HepG2 (cell line): ENCODE data around the gene SP5. TPM values are rescaled to one million over a fixed set of nuclear protein-coding genes. Genes with fewer than 3 reads are reported as not detected.

Source experiments
- ATAC-seq: fragments of 200-7000 bp; cut with Tn5 transposase; 3 replicates; pipeline ENCODE4 v1.9.1; 2020; ENCODE audit warnings: mild to moderate bottlenecking, moderate library complexity
- BruUV-seq: library from RNA; stranded (reverse); fragments of 400-500 nt; replicated peaks from 2 replicates; lab custom pipeline; 2021; lab: Mats Ljungman, UMichigan
- CTCF ChIA-PET: fragments of 300-600 bp; formaldehyde crosslinking; extraction: SDS; loops from one replicate; lab custom pipeline; 2021; ENCODE audit warnings: low total read pairs, inconsistent platforms, low intra/inter-chr PET ratio; lab: Yijun Ruan, JAX
- POLR2A ChIA-PET: fragments of 350-600 bp; sonication (Branson Sonifier 250); formaldehyde crosslinking; loops from one replicate; lab custom pipeline; 2020; ENCODE audit warnings: antibody characterized with exemption, inconsistent platforms; lab: Yijun Ruan, JAX
- DNase-seq: peaks from one replicate; pipeline ENCODE4 v3.0.0-alpha.2; 2015; ENCODE audit warnings: low spot score
- FAIRE-seq: peaks from 3 replicates; lab custom pipeline; 2011; peaks lifted over from hg19 to GRCh38; lab: Jason Lieb, UNC
- H2AFZ ChIP-seq: one replicate; pipeline ENCODE4 v1.6.1; 2011; ENCODE audit warnings: low read length, inconsistent platforms
- H3K27ac ChIP-seq: fragments of 300-600 bp; 3 replicates; pipeline ENCODE4 v1.8.0; 2011; ENCODE audit warnings: mixed run types, mild to moderate bottlenecking, mixed read lengths, low read length, inconsistent platforms; ENCODE audit not compliant: insufficient read depth; ENCODE audit errors: extremely low read length
- H3K27me3 ChIP-seq, 2 experiments: fragments of 200-600 bp in 1 of 2; 2 replicates in 1 of 2; 3 replicates in 1 of 2; pipeline versions ENCODE4 v1.6.0 to v1.8.0; 2011; ENCODE audit warnings: low read length in 2 of 2, mild to moderate bottlenecking in 2 of 2, moderate library complexity in 2 of 2, inconsistent platforms in 1 of 2; ENCODE audit not compliant: insufficient read depth in 2 of 2, control insufficient read depth in 1 of 2
- H3K36me3 ChIP-seq, 2 experiments: fragments of 200-600 bp in 1 of 2; replicated peaks in 1 of 2; 2 replicates in 1 of 2; 3 replicates in 1 of 2; pipeline versions ENCODE4 v1.5.1 to v1.8.0; 2011; ENCODE audit warnings: low read length in 2 of 2, inconsistent platforms in 1 of 2; ENCODE audit not compliant: insufficient read depth in 2 of 2, control insufficient read depth in 1 of 2
- H3K4me1 ChIP-seq: 2 replicates; pipeline ENCODE4 v1.5.1; 2012; ENCODE audit warnings: low read length, inconsistent platforms; ENCODE audit not compliant: insufficient read depth
- H3K4me2 ChIP-seq: 2 replicates; pipeline ENCODE4 v1.6.0; 2011; ENCODE audit warnings: low read depth, low read length, inconsistent platforms
- H3K4me3 ChIP-seq, 3 experiments: fragments of 200-600 bp in 1 of 3; sonication (generic), shearing (Covaris generic) in 1 of 3; replicated peaks in 1 of 3; 2 replicates each; pipeline ENCODE4 v1.5.1; 2011 to 2016; ENCODE audit warnings: low read length in 3 of 3, inconsistent platforms in 2 of 3, low read depth in 2 of 3, mild to moderate bottlenecking in 2 of 3, control low read depth in 1 of 3, mixed read lengths in 1 of 3; ENCODE audit not compliant: insufficient read depth in 1 of 3
- H3K79me2 ChIP-seq: one replicate; pipeline ENCODE4 v1.6.1; 2011; ENCODE audit warnings: low read length, inconsistent platforms; ENCODE audit not compliant: insufficient read depth
- H3K9ac ChIP-seq: 2 replicates; pipeline ENCODE4 v1.6.0; 2011; ENCODE audit warnings: mild to moderate bottlenecking, low read depth, low read length, inconsistent platforms; ENCODE audit not compliant: insufficient read depth
- H3K9me3 ChIP-seq: 2 replicates; pipeline ENCODE4 v1.5.1; 2012; ENCODE audit warnings: mild to moderate bottlenecking, low read length
- H4K20me1 ChIP-seq: 2 replicates; pipeline ENCODE4 v1.6.0; 2011; ENCODE audit warnings: inconsistent platforms, mild to moderate bottlenecking, low read length, moderate library complexity; ENCODE audit not compliant: insufficient read depth
- AHR ChIP-seq: IDR thresholded peaks from 2 replicates; pipeline ENCODE4 v1.6.1; 2018; ENCODE audit warnings: missing genetic modification reagents, missing compliant biosample characterization
- ATF3 ChIP-seq: sonication (generic); formaldehyde crosslinking; IDR thresholded peaks from 2 replicates; pipeline ENCODE4 v1.4.0; 2020; ENCODE audit warnings: missing genetic modification reagents
- BCL6 ChIP-seq: IDR thresholded peaks from 2 replicates; pipeline ENCODE4 v1.6.1; 2016; ENCODE audit warnings: missing genetic modification reagents, missing compliant biosample characterization
- CEBPG ChIP-seq: IDR thresholded peaks from 2 replicates; pipeline ENCODE4 v1.6.1; 2016
- ELF3 ChIP-seq: IDR thresholded peaks from 2 replicates; pipeline ENCODE4 v1.6.1; 2016; ENCODE audit warnings: missing genetic modification reagents, missing compliant biosample characterization
- RBAK ChIP-seq: sonication (generic); formaldehyde crosslinking; IDR thresholded peaks from 2 replicates; pipeline ENCODE4 v1.5.1; 2020; ENCODE audit warnings: mild to moderate bottlenecking, missing genetic modification reagents
- SIX4 ChIP-seq: sonication (generic); formaldehyde crosslinking; IDR thresholded peaks from 2 replicates; pipeline ENCODE4 v1.4.0; 2020; ENCODE audit warnings: missing genetic modification reagents
- SOX13 ChIP-seq, 3 experiments: fragments of 450-650 bp in 1 of 3; sonication (generic) in 1 of 3; formaldehyde crosslinking in 1 of 3; IDR thresholded peaks in 2 of 3; conservative IDR thresholded peaks in 1 of 3; 2 replicates each; pipeline versions ENCODE4 v1.5.0 to v1.6.1; 2016 to 2020; ENCODE audit warnings: antibody characterized with exemption in 1 of 3, mild to moderate bottlenecking in 1 of 3, missing compliant biosample characterization in 1 of 3, missing genetic modification reagents in 1 of 3, moderate library complexity in 1 of 3
- SRSF1 ChIP-seq: fragments of 200-400 bp; formaldehyde crosslinking; optimal IDR thresholded peaks from 2 replicates; pipeline ENCODE3; 2017; ENCODE audit warnings: mild to moderate bottlenecking, low read depth, low read length, moderate library complexity
- ZEB1 ChIP-seq: IDR thresholded peaks from 2 replicates; pipeline ENCODE4 v1.6.1; 2012; ENCODE audit warnings: mild to moderate bottlenecking, low read depth, inconsistent platforms; ENCODE audit not compliant: insufficient replicate concordance
- ZNF44 ChIP-seq: sonication (generic); formaldehyde crosslinking; IDR thresholded peaks from 2 replicates; pipeline ENCODE4 v1.5.1; 2020; ENCODE audit warnings: mild to moderate bottlenecking, missing genetic modification reagents
- ZNF761 ChIP-seq: sonication (generic); formaldehyde crosslinking; conservative IDR thresholded peaks from 2 replicates; pipeline ENCODE4 v1.4.0; 2020; ENCODE audit warnings: mild to moderate bottlenecking, missing genetic modification reagents
- WGBS: methylation state at CpG from one replicate; pipeline ENCODE4 v1.1.6; 2017; ENCODE audit warnings: low lambda C conversion rate; 5-methylcytosine and 5-hydroxymethylcytosine counted together
- in situ Hi-C: cut with HindIII; loops from 2 replicates; pipeline ENCODE4 v1.10.0; 2017; ENCODE audit warnings: low pct_unique_long_range_greater_than_20kb; ENCODE audit not compliant: extremely low pct_ligation_motif_present
- intact Hi-C: fragments of 100-400 bp; cut with micrococcal nuclease; formaldehyde crosslinking; loops from one replicate; pipeline ENCODE4 v1.10.0; 2022; ENCODE audit not compliant: unreplicated experiment
- polyA plus RNA-seq, 8 experiments: library from polyadenylated mRNA; depleted of rRNA in 3 of 8; stranded (reverse) in 7 of 8; unstranded in 1 of 8; fragments of >200 nt; fragmentation: Illumina TruSeq in 4 of 8; extraction: Trizol in 4 of 8; gene quantifications; 2 replicates each; pipeline versions ENCODE4 v1.2.1 to v1.2.3, GENCODE V29; 2011 to 2016; ENCODE audit warnings: low read depth in 4 of 8, missing spikeins in 1 of 8, mixed read lengths in 1 of 8; ENCODE audit not compliant: insufficient read depth in 1 of 8
- total RNA-seq, 5 experiments: library from RNA; depleted of rRNA; stranded (reverse); fragments of >200 nt; fragmentation: Illumina TruSeq; extraction: Trizol; gene quantifications; 2 replicates each; pipeline ENCODE4 v1.2.3, GENCODE V29; 2016; ENCODE audit warnings: low read depth in 1 of 5
- TF ChIP-seq, protein P1 (sequence below): IDR thresholded peaks from 2 replicates; pipeline ENCODE4 v1.6.1; 2016; ENCODE audit warnings: missing compliant biosample characterization, missing genetic modification reagents, borderline replicate concordance

SP5 gene
- total and polyA plus RNA-seq, 2 of the 13 experiments (the other 11 are each of a cell fraction or from before 2014, with no cell fraction given), result 50.8 to 119 TPM

DNA sequence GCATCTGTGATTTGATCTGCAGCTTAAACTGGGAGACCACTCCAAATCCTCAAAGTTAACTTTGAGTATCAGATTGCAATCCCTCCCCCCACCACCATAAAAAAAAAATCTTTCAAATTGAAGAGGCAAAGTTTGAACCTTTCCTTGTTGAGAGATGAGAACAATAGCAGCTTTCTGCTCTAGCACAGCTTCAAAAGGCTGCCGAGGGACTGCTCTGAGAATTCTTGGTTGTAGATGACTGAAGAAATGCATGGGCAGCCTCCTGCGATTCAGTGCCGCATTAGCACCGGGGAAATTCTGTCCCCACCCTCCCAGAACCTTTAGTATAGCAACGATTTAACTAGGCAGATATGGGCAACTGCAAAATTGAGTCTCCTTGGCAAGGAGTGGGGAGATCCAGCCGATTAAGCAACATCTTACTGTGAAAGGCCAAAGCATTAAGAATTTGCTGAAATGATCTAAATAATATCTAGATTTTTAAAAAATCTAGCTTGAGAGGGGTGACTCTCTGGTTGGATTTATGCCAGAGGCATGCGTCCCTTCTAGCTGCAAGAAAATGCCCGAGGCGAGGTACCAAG, 3.9 kb upstream of the SP5 start (continued):
- TF ChIP-seq, protein P1, sequence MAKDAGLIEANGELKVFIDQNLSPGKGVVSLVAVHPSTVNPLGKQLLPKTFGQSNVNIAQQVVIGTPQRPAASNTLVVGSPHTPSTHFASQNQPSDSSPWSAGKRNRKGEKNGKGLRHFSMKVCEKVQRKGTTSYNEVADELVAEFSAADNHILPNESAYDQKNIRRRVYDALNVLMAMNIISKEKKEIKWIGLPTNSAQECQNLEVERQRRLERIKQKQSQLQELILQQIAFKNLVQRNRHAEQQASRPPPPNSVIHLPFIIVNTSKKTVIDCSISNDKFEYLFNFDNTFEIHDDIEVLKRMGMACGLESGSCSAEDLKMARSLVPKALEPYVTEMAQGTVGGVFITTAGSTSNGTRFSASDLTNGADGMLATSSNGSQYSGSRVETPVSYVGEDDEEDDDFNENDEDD (CRISPR knock-in tag), result no peak
- TF ChIP-seq BCL6 (CRISPR knock-in tag) (0 out of 2 replicates have a peak, but pooled peaks have one; percentile 7), SOX13 (IDR thresholded peaks at IDR 0.05) (no peak), SOX13 (CRISPR knock-in tag; conservative IDR thresholded peaks at IDR 0.05 in 1 of 2, IDR thresholded peaks at IDR 0.05 in 1 of 2) (peak in 1 of 2 experiments; percentile 59; a peak in 2 of 4 replicates), SIX4 (CRISPR knock-in tag) (peak; percentile 59; the same call in 1 of the 2 replicates)

GRCh38 chr2:170711774-170712652, 3.1 kb upstream of the SP5 start:
- in situ Hi-C loops (loop anchor here (5.0 to 10.0 kb wide), 2 partner anchors 255 to 443 kb away; no protein-coding TSS in a partner anchor), intact Hi-C loops (loop anchor here (1.0 to 2.0 kb wide), 2 partner anchors 182 to 303 kb away; no protein-coding TSS in a partner anchor)
- peak; percentile 55 for ATAC-seq
- H3K9me3 ChIP-seq, result no peaks in the 10 kb centered on the region
- H3K27me3 ChIP-seq, result no peaks in the 10 kb centered on the region; a peak in 1 of 5 replicates
- H3K4me3 ChIP-seq, result peak overlapping the region; percentile 95 to 99 (median 99)
- H3K4me1 ChIP-seq, result peaks cover 49% of the 10 kb centered on the region
- peak overlapping the region; percentile 100 for H3K27ac ChIP-seq
- ChIA-PET CTCF (interaction anchor here (1.4 kb wide), 1 partner anchor 101 kb away, joined by 3 read pairs; no protein-coding TSS in a partner anchor), POLR2A (interaction anchor here (0.7 to 7.9 kb wide), 23 partner anchors 8 to 722 kb away, joined by 3 to 123 read pairs (median 6); partner anchors contain the start of genes DCAF17, ERICH2, GORASP2 and METTL8)
- peak; percentile 32 for FAIRE-seq
- H2AFZ ChIP-seq, result no peak overlapping the region
- peaks cover 75% of the 10 kb centered on the region for H3K79me2 ChIP-seq
- H3K4me2 ChIP-seq, result peak overlapping the region; percentile 100
- DNase-seq, result peak; percentile 99
- H3K36me3 ChIP-seq, result peaks cover under 1 to 2% of the 10 kb centered on the region in 2 experiments
- 3% methylated on average over 33 of the region's 51 CpGs for WGBS
- peak overlapping the region; percentile 99 for H3K9ac ChIP-seq
- H4K20me1 ChIP-seq, result peaks cover 2% of the 10 kb centered on the region
- no TSS peak for BruUV-seq
- no peak for TF ChIP-seq ATF3 (CRISPR knock-in tag)
- TF ChIP-seq SRSF1, result peak; percentile 99
- TF ChIP-seq ZNF44, result no peak
- 0 out of 2 replicates have a peak, but pooled peaks have one; percentile 38 for TF ChIP-seq RBAK (CRISPR knock-in tag)
- TF ChIP-seq ZEB1, result no peak
- TF ChIP-seq ZNF761 (CRISPR knock-in tag), result peak; percentile 66; the same call in 1 of the 2 replicates
- no peak for TF ChIP-seq AHR
- peak; percentile 58; the same call in 1 of the 2 replicates for TF ChIP-seq CEBPG
- peak; percentile 63 for TF ChIP-seq ELF3 (CRISPR knock-in tag)
